K562 (cell line): ENCODE results near the gene DDRGK1. TPM values are rescaled to one million over a fixed set of nuclear protein-coding genes. Genes with fewer than 3 reads are reported as not detected.
A peak's percentile ranks its signal among the peaks of the same experiment; 100 is the strongest.

Source experiments
- ATAC-seq: fragments of 200-7000 bp; cut with Tn5 transposase; 3 replicates; pipeline ENCODE4 v1.9.1; 2020; ENCODE audit warnings: moderate library complexity
- BruUV-seq: library from RNA; stranded (reverse); fragments of 400-500 nt; replicated peaks from 2 replicates; lab custom pipeline; 2021; lab: Mats Ljungman, UMichigan
- CTCF ChIA-PET: fragments of 300-600 bp; formaldehyde crosslinking; extraction: SDS; loops from one replicate; lab custom pipeline; 2021; ENCODE audit warnings: low intra/inter-chr PET ratio; lab: Yijun Ruan, JAX
- POLR2A ChIA-PET: fragments of 300-600, 350-650 bp; sonication (Branson Sonifier 250); formaldehyde crosslinking; extraction: SDS; loops from one replicate; lab custom pipeline; 2021; ENCODE audit warnings: antibody characterized with exemption, inconsistent platforms; lab: Yijun Ruan, JAX
- DNase-seq, 4 experiments: peaks; one replicate each; pipeline versions ENCODE4 v3.0.0 to v3.0.0-alpha.2; 2011 to 2018; ENCODE audit warnings: low spot score in 3 of 4, mixed read lengths in 3 of 4; ENCODE audit errors: extremely low read depth in 1 of 4
- FAIRE-seq: peaks from 2 replicates; lab custom pipeline; 2011; peaks lifted over from hg19 to GRCh38; lab: Jason Lieb, UNC
- H2AFZ ChIP-seq: 2 replicates; pipeline ENCODE4 v1.6.0; 2011; ENCODE audit warnings: low read depth, low read length, control low read depth, inconsistent platforms
- H3K27ac ChIP-seq: fragments of 200-600 bp; 3 replicates; pipeline ENCODE4 v1.8.0; 2011; ENCODE audit warnings: low read depth, mild to moderate bottlenecking, control low read depth, inconsistent platforms, low read length, moderate library complexity, mixed read lengths; ENCODE audit errors: extremely low read depth
- H3K27me3 ChIP-seq, 2 experiments: fragments of 300-600 bp in 1 of 2; 2 replicates in 1 of 2; 3 replicates in 1 of 2; pipeline versions ENCODE4 v1.6.0 to v1.8.0; 2011; ENCODE audit warnings: inconsistent platforms in 2 of 2, low read length in 2 of 2, mild to moderate bottlenecking in 1 of 2, mixed read lengths in 1 of 2, moderate library complexity in 1 of 2; ENCODE audit not compliant: control insufficient read depth in 2 of 2, insufficient read depth in 2 of 2
- H3K36me3 ChIP-seq: fragments of 300-600 bp; 3 replicates; pipeline ENCODE4 v1.8.0; 2011; ENCODE audit warnings: mild to moderate bottlenecking, low read length, inconsistent platforms; ENCODE audit not compliant: control insufficient read depth, insufficient read depth
- H3K4me1 ChIP-seq, 2 experiments: fragments of 200-600 bp in 1 of 2; replicated peaks in 1 of 2; 2 replicates in 1 of 2; 3 replicates in 1 of 2; pipeline versions ENCODE4 v1.5.1 to v1.8.0; 2011; ENCODE audit warnings: inconsistent platforms in 2 of 2, low read length in 2 of 2, mild to moderate bottlenecking in 1 of 2, mixed read lengths in 1 of 2, moderate library complexity in 1 of 2; ENCODE audit not compliant: control insufficient read depth in 2 of 2, insufficient read depth in 2 of 2
- H3K4me2 ChIP-seq: 2 replicates; pipeline ENCODE4 v1.6.1; 2011; ENCODE audit warnings: low read length, control low read depth, inconsistent platforms, mixed read lengths; ENCODE audit not compliant: insufficient read depth
- H3K4me3 ChIP-seq: fragments of 200-600 bp; sonication (generic), shearing (Covaris generic); 2 replicates; pipeline ENCODE4 v1.5.1; 2016; ENCODE audit warnings: control low read depth, inconsistent platforms
- H3K79me2 ChIP-seq: fragments of 200-600 bp; 3 replicates; pipeline ENCODE4 v1.8.0; 2011; ENCODE audit warnings: low read length, inconsistent platforms; ENCODE audit not compliant: control insufficient read depth, insufficient read depth
- H3K9ac ChIP-seq, 2 experiments: 2 replicates each; pipeline versions ENCODE4 v1.6.0 to v1.6.1; 2011; ENCODE audit warnings: low read depth in 2 of 2, low read length in 2 of 2, control low read depth in 1 of 2, inconsistent platforms in 1 of 2, mild to moderate bottlenecking in 1 of 2, mixed read lengths in 1 of 2; ENCODE audit not compliant: insufficient read depth in 1 of 2
- H3K9me1 ChIP-seq: one replicate; pipeline ENCODE4 v1.6.0; 2011; ENCODE audit warnings: inconsistent platforms, mild to moderate bottlenecking, low read length, moderate library complexity; ENCODE audit not compliant: control insufficient read depth, insufficient read depth
- H3K9me3 ChIP-seq: replicated peaks from 2 replicates; pipeline ENCODE4 v1.5.1; 2011; ENCODE audit warnings: low read depth, low read length, inconsistent platforms; ENCODE audit not compliant: control insufficient read depth, insufficient read depth
- H4K20me1 ChIP-seq: replicated peaks from 2 replicates; pipeline ENCODE4 v1.6.1; 2011; ENCODE audit warnings: low read length, inconsistent platforms, mixed read lengths; ENCODE audit not compliant: control insufficient read depth, insufficient read depth
- CHD1 ChIP-seq: fragments of 200-600 bp; sonication (generic); IDR thresholded peaks from one replicate; pipeline ENCODE4 v1.6.1; 2012; ENCODE audit warnings: mild to moderate bottlenecking, moderate library complexity, low read length, inconsistent platforms
- CHD4 ChIP-seq: fragments of 200-600 bp; sonication (generic); IDR thresholded peaks from 3 replicates; pipeline ENCODE4 v1.6.1; 2012; ENCODE audit warnings: low read depth, mild to moderate bottlenecking, mixed read lengths, low read length, inconsistent platforms; ENCODE audit not compliant: insufficient read depth, insufficient replicate concordance, poor library complexity, severe bottlenecking
- DACH1 ChIP-seq: fragments of 450-650 bp; IDR thresholded peaks from 2 replicates; pipeline ENCODE4 v1.6.1; 2018; ENCODE audit not compliant: partially characterized antibody
- GTF2E2 ChIP-seq: fragments of 200-800 bp; sonication (Bioruptor generic); IDR thresholded peaks from 2 replicates; pipeline ENCODE4 v1.6.1; 2016; ENCODE audit warnings: missing genetic modification characterization, missing compliant biosample characterization
- ID3 ChIP-seq, 2 experiments: fragments of 250-450 bp in 1 of 2; fragments of 450-650 bp in 1 of 2; sonication (Bioruptor Pico) in 1 of 2; IDR thresholded peaks; 2 replicates each; pipeline versions ENCODE4 v1.6.1 to v1.8.0; 2016 to 2021; ENCODE audit warnings: mild to moderate bottlenecking in 2 of 2, moderate library complexity in 2 of 2, missing compliant biosample characterization in 1 of 2, missing genetic modification characterization in 1 of 2
- RBBP5 ChIP-seq: fragments of 200-600 bp; sonication (generic); IDR thresholded peaks from 2 replicates; pipeline ENCODE4 v1.6.1; 2012; ENCODE audit warnings: borderline replicate concordance, mild to moderate bottlenecking, low read length, control low read depth, inconsistent platforms; ENCODE audit not compliant: insufficient read depth, poor library complexity, severe bottlenecking
- SMARCA5 ChIP-seq: fragments of 450-650 bp; IDR thresholded peaks from 2 replicates; pipeline ENCODE4 v1.6.1; 2016
- SPI1 ChIP-seq: IDR thresholded peaks from 2 replicates; pipeline ENCODE4 v1.6.1; 2011; ENCODE audit warnings: low read depth, low read length, control low read depth, borderline replicate concordance
- ZFP1 ChIP-seq: fragments of 450-650 bp; formaldehyde crosslinking; IDR thresholded peaks from 2 replicates; pipeline ENCODE4 v1.4.0; 2020; ENCODE audit warnings: mild to moderate bottlenecking, mixed read lengths
- ZNF253 ChIP-seq: fragments of 250-450 bp; sonication (Bioruptor Pico); conservative IDR thresholded peaks from 2 replicates; pipeline ENCODE4 v1.6.1; 2021; ENCODE audit warnings: mild to moderate bottlenecking
- ZNF318 ChIP-seq, 2 experiments: fragments of 450-650 bp; IDR thresholded peaks; 2 replicates each; pipeline ENCODE4 v1.6.1; 2016; ENCODE audit warnings: mild to moderate bottlenecking in 2 of 2, borderline replicate concordance in 1 of 2, low read depth in 1 of 2, moderate library complexity in 1 of 2
- WGBS: fragments of 100-300 bp; shearing (Covaris generic); methylation state at CpG from one replicate; pipeline ENCODE4 v1.1.6; 2016; ENCODE audit warnings: low coverage, mixed read lengths; ENCODE audit not compliant: insufficient coverage; ENCODE audit errors: missing lambda C conversion rate; 5-methylcytosine and 5-hydroxymethylcytosine counted together
- in situ Hi-C: fragments of 300-500 bp; cut with MboI; formaldehyde crosslinking; loops from 4 replicates; pipeline ENCODE4 v1.15.0; 2018; ENCODE audit warnings: inconsistent platforms, mixed read lengths
- intact Hi-C: fragments of 100-400 bp; cut with micrococcal nuclease; formaldehyde crosslinking; loops from 2 replicates; pipeline ENCODE4 v1.14.2; 2022
- polyA plus RNA-seq, 8 experiments: library from polyadenylated mRNA; depleted of rRNA in 4 of 8; stranded (reverse) in 5 of 8; unstranded in 3 of 8; fragments of >200 nt; fragmentation: Nextera tagmentation in 2 of 8; fragmentation: Illumina TruSeq in 1 of 8; extraction: Ambion mirVana in 2 of 8; extraction: Trizol in 1 of 8; gene quantifications; 2 replicates each; pipeline versions ENCODE4 v1.2.1 to v1.2.3, GENCODE V29; 2011 to 2014; ENCODE audit warnings: inconsistent platforms in 1 of 8, missing spikeins in 1 of 8
- total RNA-seq, 7 experiments: library from RNA; depleted of rRNA in 6 of 7; stranded (reverse); fragments of >200 nt in 6 of 7; fragmentation: Illumina TruSeq in 2 of 7; extraction: Trizol in 2 of 7; gene quantifications; 2 replicates each; pipeline versions ENCODE4 v1.2.1 to v1.2.3, GENCODE V29; 2011 to 2021; ENCODE audit warnings: low replicate concordance in 1 of 7

The DDRGK1 gene
- total and polyA plus RNA-seq, 9 of the 15 experiments (the other 6 are each of a cell fraction or from before 2014, with no cell fraction given): 2.3 to 54.4 (median 29.1) TPM

- Histone ChIP-seq H3K79me2 (peaks cover 50% of the 10 kb centered on the region), H4K20me1 (no peaks in the 10 kb centered on the region), H3K9me1 (no peaks in the 10 kb centered on the region), H2AFZ (peak overlapping the region; percentile 95), H3K4me2 (peak overlapping the region; percentile 99), H3K9ac (peak overlapping the region; percentile 85 to 96), H3K27me3 (no peaks in the 10 kb centered on the region), H3K36me3 (peaks cover 13% of the 10 kb centered on the region; the same call in 2 of the 3 replicates), H3K9me3 (no peaks in the 10 kb centered on the region), H3K4me3 (peak overlapping the region; percentile 99), H3K27ac (peak overlapping the region; percentile 90), H3K4me1 (peaks cover 7 to 21% of the 10 kb centered on the region in 2 experiments; a peak in 4 of 5 replicates)
- peak; percentile 67 for FAIRE-seq
- ATAC-seq: peak; percentile 6
- CTCF ChIA-PET: no interaction called here
- intact Hi-C loops: no loop called here
- BruUV-seq: TSS peak; percentile 60
- TF ChIP-seq ID3 (CRISPR knock-in tag; IDR thresholded peaks at IDR 0.05) (no peak), ID3 (tag; IDR thresholded peaks at IDR 0.05) (peak; percentile 50; the same call in 1 of the 2 replicates), ZNF253 (no peak), CHD4 (peak; percentile 12), ZFP1 (CRISPR knock-in tag) (no peak), GTF2E2 (tag) (0 out of 2 replicates have a peak, but pooled peaks have one; percentile 45), ZNF318 (IDR thresholded peaks at IDR 0.05; ENCODE audit: borderline replicate concordance in 1 of 2, low read depth in 1 of 2) (no peak), DACH1 (no peak), SPI1 (peak; percentile 79; the same call in 1 of the 2 replicates), CHD1 (peak; percentile 31), SMARCA5 (no peak), RBBP5 (no peak)
- in situ Hi-C loops: no loop called here
- DNase-seq: peak in 1 of 4 experiments; percentile 18
- 0% methylated on average over 10 of the region's 10 CpGs for WGBS
- POLR2A ChIA-PET: interaction anchor here (0.6 to 1.1 kb wide), 4 partner anchors 19 to 80 kb away, joined by 3 to 5 read pairs (median 3); no protein-coding TSS in a partner anchor
Observed at GRCh38 chr20:3208786-3209256, 4.3 kb upstream of the DDRGK1 start.
